ACHN (cell line): ENCODE results near the gene WWTR1.

ENCODE experiments used
- DNase-seq: peaks from one replicate; pipeline ENCODE4 v3.0.0-alpha.2; 2015
- in situ Hi-C: cut with HindIII; loops from 2 replicates; pipeline ENCODE4 v1.10.0; 2017; ENCODE audit warnings: low sequenced_read_pairs, low pct_ligation_motif_present, low pct_unique_long_range_greater_than_20kb

The WWTR1 gene

DNA sequence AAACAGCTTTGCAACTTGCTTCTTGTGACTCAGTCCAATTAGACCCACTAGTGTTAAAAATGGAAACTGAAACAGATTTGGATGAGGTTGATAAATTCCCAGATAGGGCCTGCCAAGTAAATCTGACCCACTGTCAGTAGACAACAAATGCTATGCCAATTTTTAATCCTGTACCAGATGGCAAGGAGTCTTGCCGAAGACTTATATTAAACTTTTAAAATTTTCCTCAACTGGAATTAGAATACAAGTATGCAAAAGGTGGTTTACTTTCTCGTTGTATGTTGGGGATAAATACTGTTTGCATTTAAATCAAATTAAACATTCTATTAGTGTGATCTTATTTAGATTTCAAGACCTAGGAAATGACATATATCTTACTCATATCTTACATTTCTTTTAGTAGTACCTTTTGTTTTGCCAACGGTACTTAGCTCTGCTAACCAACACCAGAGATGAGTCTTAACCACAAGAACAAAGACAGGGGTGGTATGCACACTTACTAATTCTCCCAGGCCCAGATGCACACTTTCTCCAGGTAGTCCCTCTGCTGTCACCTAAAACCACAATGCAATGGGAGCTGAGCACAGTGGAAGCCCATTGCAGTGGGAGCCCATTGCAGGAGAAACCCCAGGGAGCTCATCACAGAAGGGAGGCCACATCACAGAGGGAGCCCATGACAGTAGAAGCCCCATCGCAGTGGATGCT lies 77.8 kb downstream of the WWTR1 start:
- no peak for DNase-seq
- in situ Hi-C loops: no loop called here

DNA sequence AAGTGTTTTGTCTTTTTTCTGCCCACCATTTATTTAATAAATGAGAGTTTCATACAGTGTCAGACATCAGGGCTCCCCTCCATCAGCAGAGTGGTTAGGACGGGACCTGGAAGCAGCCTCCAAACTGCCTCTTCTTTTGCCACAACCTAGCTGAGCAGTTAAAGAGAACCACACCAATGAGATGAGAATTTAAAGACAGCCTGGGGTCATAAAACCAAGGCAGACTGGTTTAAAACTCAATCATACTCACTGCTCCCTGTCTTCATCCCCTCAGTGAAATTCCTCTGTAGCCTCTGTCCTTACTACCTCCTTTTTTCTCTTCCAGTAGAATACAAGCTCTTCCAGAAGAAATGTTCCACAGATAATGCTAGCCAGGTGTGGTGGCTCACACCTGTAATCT lies 78.7 kb downstream of the WWTR1 start:
- in situ Hi-C loops: no loop called here
- DNase-seq: no peak

GRCh38 chr3:149577801-149578200 lies 80.0 kb downstream of the WWTR1 start:
- DNase-seq: no peak
- in situ Hi-C loops: no loop called here

GRCh38 chr3:149575961-149576564 lies 81.8 kb downstream of the WWTR1 start:
- peak; percentile 83 for DNase-seq
- in situ Hi-C loops: no loop called here

DNA sequence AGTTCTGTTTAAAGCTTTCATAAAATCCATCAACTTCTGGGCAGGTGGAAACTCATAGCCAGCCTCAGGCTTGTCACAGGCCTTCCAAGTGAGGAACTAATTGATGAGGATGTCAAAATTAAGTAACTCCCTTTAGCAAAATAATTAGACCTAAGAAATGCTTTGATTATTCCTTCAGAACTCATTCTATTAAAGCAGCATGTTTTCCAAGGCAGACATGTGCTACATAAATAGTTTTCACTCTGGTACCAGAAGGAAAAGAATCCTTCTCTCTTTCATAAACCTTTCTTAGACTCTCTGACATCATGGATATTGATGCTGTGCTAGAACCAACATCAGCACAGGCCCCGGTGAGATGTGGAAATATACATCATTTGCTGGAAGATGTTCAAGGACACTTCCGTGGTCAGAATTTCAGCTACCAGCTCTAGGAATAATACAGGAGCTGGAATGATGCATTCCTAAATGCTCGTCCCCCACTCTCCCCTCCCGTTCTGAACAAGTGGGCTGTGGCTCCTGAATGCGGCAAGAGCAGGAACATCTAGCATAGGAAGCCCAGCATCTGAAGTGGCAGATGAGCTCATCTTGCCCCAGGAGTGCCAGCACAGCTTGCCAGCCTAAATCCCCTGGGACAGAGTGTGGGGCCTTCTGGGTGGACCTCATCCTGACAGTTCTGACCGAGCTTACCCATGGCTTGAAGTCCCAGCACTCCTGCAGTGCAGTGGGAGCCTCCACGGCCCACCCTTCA lies 82.4 kb downstream of the WWTR1 start:
- in situ Hi-C loops: no loop called here
- peak; percentile 78 for DNase-seq

- in situ Hi-C loops: no loop called here
- peak; percentile 71 for DNase-seq
These were observed 84.9 kb downstream of the WWTR1 start for GRCh38 chr3:149572796-149573414.

- in situ Hi-C loops: no loop called here
- no peak for DNase-seq
These were observed 86.4 kb downstream of the WWTR1 start for GRCh38 chr3:149571381-149571780.

- in situ Hi-C loops: no loop called here
- DNase-seq: no peak
These were observed 87.8 kb downstream of the WWTR1 start for GRCh38 chr3:149570016-149570415.

- DNase-seq: no peak
- in situ Hi-C loops: no loop called here
These were observed 90.4 kb downstream of the WWTR1 start for GRCh38 chr3:149567381-149567780.

DNA sequence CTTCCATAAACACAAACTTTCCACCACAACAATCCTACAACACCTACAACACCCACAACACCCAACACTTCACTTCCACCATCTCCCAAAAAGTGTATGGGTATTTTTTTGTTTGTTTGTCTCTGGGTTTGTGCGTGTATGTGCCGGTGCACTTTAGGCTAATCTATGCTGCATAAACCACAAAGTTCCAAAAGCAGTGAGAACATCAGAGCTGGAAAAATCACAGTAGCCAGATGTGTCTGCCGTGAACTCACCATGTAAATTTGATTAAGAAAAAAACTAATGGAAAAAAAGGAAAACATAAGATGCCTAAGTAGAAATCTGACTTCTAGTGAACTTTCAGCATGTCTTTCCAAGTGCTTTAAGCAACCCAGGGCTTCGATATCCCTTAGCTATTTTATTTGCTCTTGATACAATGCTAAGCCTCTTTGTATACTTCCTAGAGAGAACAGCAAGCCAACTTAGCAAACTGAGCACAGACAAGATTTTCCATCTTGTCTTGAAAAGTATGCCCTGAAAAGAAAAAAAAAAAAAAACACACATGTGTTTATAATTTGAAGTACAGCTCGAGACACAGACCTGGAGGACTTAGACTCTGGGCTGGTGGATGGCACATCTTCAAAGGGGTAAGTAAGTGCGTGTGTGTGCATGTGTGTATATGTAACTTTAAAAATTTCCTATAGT lies 91.4 kb downstream of the WWTR1 start:
- in situ Hi-C loops: no loop called here
- no peak for DNase-seq

DNA sequence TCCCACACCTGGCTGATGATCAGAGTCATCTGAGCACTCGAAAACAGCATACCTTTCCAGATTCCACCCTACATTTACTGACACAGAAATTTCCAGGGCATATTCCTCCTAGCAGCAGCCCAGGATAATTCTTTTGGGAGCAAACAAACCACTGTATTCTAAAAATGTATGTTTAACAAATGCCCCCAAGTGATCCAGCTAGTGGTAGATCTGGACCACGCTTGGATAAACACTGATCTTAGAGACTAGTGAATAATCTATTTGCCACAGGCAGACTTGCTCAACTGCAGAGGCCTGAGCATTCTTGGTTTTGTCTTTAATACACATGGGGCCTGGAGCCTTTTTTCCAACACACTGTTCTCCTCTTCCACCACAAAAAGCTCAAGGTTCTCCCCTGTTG lies 93.7 kb downstream of the WWTR1 start:
- in situ Hi-C loops: no loop called here
- no peak for DNase-seq

DNA sequence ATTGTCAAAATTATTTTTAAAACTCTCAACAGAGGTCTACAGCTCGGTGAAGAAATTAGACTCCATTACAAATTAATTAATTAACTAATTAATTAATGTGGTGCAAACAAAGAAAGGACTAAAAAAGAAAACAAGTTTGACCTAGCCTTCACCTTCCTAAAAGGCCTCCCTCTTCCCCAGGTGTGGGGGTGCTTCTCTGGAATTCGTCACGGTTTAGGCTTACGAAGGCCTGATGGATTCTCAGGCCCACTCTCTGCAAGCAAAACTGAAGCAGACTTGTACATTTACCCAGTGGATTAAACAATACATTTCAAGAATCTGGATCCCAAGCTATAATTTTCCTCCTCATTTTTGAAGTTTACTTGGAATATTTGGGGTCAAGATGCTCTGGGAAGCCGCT lies 94.7 kb downstream of the WWTR1 start:
- no peak for DNase-seq
- in situ Hi-C loops: no loop called here

GRCh38 chr3:149560617-149561016 lies 97.2 kb downstream of the WWTR1 start:
- in situ Hi-C loops: no loop called here

DNA sequence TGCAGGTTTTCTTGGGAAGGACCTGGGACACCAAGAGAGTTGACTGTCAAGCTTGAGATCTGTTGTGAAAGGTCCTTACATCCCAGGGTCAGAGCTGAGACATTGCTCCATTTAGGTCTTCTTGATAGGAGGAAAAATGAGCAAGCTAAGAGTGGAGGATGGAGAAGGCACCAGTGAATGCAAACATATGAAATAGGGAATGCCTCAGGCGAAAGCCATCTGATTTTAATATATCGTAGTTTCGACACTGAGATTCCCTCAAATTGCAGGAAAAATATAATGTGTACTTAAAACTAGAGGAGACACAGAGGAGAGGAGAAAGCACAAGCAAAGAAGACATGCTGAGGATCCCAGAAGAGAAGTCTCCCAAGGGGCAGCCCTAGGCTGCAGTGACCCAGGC lies 97.8 kb downstream of the WWTR1 start:
- no peak for DNase-seq
- in situ Hi-C loops: no loop called here

More at GRCh38 chr3:149560617-149561016, 97.2 kb downstream of the WWTR1 start:
- DNase-seq: no peak

DNA sequence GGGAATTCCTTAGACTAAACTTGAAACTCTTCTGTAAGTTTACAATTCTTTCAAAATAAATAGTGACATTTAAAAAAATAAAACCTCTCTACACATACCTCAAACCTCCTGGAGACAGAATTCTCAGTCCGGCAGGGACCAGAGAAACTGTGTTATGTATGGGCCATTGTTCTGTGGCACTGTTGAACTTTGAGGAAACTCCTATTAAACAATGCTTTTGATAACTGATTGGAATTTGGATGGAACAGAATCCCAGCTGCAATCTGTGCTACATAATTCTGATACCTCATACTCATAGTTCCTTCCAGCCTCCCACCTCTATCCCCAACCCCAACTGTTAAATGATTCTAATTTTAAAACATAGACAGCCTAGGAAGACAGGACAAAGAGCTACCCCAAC lies 98.3 kb downstream of the WWTR1 start:
- in situ Hi-C loops: no loop called here
- DNase-seq: no peak

- in situ Hi-C loops: no loop called here
- DNase-seq: no peak
These were observed 101.9 kb downstream of the WWTR1 start for GRCh38 chr3:149555927-149556326.

DNA sequence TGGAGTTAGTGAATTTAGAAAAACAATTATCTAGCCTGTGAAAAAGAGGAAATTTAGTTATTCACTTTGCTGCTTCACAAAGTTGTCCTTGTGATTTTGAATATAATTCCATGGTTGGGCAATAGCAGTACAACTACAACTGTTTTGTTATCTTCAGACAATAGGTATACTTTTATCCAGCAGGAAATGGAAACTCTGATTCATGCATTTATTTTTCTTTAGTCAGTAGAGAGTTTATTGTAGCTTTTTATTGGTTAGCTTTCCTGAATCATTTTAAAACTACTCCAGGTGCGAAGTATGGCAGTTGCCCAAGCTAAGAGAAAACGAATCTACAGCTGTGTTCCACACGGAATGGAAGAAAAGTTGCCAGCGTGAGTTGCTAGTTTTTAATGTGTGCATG lies 103.0 kb downstream of the WWTR1 start:
- in situ Hi-C loops: no loop called here
- DNase-seq: peak; percentile 49

DNA sequence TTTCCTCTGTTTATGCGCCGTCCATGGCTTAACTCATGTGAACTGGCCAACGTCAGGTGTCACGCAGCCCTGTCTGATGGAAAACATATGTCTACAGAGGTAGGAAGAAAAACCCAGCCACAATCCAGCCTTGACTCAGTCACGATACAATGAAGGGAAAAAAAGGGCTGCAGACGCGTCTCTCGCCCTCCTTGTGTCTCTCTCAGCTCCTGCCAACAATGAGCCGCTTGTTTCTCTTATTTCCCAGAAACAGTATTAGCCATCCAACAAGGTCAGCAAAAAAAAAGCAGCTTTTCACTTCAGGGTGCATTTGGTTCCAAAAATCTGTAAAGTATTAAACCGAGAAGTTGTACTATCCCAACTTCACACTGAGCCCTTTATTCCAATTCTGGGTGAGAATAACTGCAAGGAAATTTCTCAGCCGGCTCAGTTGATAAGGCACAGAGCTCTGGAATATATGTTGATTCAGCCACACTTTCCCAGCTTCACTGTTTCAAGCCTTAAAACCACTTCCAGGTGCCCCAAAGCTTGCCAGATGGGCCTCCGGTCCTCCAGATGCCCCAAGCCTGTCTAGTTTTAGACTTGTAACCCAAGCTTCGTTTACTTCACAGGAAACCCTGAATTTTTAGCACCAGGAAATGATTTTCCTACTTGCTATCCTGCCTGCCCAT lies 103.9 kb downstream of the WWTR1 start:
- in situ Hi-C loops: no loop called here
- DNase-seq: no peak
